GM12873 (cell line): ENCODE measurements around the gene CIDEA.

Source experiments
- TF ChIP-seq, protein P1 (sequence below): IDR thresholded peaks from 2 replicates; pipeline ENCODE4 v1.5.1; 2012; ENCODE audit warnings: low read depth, mild to moderate bottlenecking, moderate library complexity, low read length, control low read depth; ENCODE audit not compliant: insufficient read depth; ENCODE audit errors: missing control alignments

The CIDEA gene

DNA sequence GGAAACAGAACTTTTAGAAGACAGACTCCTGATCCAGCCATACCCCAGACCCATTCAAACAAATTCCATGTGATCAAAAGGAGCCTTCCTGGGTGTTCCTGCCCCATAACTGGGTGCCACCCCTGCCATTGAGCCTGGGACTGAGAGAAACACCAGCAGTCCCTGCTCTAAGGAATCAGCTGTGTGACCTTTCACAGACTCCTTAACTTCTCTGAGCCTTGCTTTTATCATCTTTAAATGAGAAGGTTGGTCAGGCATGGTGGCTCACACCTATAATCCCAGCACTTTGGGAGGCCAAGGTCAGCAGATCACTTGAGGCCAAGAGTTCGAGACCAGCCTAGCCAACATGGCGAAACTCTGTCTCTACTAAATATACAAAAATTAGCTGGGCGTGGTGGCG is 20.6 kb downstream of the CIDEA start:
- TF ChIP-seq, protein P1, sequence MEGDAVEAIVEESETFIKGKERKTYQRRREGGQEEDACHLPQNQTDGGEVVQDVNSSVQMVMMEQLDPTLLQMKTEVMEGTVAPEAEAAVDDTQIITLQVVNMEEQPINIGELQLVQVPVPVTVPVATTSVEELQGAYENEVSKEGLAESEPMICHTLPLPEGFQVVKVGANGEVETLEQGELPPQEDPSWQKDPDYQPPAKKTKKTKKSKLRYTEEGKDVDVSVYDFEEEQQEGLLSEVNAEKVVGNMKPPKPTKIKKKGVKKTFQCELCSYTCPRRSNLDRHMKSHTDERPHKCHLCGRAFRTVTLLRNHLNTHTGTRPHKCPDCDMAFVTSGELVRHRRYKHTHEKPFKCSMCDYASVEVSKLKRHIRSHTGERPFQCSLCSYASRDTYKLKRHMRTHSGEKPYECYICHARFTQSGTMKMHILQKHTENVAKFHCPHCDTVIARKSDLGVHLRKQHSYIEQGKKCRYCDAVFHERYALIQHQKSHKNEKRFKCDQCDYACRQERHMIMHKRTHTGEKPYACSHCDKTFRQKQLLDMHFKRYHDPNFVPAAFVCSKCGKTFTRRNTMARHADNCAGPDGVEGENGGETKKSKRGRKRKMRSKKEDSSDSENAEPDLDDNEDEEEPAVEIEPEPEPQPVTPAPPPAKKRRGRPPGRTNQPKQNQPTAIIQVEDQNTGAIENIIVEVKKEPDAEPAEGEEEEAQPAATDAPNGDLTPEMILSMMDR, result no peak

DNA sequence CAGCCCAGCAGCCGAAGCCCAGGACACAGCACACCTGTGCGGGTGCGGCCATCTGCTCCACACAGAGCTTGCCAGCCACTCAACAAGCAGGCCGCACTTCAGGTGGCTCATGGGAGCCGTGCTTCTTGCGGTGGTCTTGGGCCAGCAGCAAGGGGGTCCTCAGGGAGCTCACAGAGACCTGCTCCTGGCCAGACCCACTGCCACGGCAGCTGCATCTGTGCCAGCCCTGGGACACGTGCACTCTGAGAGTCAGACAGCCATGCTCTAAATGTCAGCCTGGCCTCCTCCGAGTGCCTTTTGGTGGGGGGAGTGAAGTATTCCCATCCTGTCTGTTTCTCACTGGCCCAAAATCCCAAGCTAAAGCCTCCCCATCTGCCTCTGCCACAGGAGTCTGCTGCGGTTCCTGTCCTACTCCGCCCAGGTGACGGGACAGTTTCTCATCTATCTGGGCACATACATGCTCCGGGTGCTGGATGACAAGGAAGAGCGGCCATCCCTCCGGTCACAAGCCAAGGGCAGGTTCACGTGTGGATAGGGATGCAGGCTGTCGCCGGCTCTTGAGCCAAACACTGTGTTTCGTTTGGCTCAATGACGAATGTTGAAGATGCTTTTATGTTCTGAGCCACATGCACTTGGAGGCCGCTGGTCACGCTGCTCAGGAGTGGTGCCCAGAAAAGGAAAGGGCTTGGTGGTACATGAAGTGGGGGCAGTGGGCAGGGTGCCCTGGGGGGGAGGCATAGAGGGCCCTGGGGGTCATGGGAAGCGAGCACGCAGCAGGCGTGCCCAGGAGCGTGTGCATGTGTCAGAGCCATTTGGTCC is 22.8 kb downstream of the CIDEA start:
- TF ChIP-seq, protein P1, result no peak

DNA sequence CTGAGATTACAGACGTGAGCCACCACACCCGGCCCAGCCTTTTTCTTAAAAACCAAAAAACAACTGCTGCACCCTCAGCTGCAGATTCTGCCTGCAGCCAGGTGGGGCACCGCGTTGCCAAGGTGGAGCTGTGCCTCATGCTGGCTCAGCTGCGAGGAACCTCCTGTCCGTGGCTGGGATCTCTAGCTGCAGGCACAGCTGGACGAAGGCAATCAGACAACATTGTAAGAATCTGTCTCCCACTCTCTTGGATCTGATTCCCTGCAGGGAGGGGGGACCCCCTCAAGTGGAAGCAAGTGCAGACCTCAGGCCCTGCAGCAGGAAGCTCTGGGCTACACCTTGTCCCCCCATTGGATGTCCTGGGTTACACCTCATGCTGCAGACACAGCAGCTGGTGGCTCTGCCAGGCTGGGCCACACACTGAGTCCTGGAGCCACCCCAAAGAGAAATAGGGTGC is 24.1 kb downstream of the CIDEA start:
- TF ChIP-seq, protein P1, result peak; percentile 41

DNA sequence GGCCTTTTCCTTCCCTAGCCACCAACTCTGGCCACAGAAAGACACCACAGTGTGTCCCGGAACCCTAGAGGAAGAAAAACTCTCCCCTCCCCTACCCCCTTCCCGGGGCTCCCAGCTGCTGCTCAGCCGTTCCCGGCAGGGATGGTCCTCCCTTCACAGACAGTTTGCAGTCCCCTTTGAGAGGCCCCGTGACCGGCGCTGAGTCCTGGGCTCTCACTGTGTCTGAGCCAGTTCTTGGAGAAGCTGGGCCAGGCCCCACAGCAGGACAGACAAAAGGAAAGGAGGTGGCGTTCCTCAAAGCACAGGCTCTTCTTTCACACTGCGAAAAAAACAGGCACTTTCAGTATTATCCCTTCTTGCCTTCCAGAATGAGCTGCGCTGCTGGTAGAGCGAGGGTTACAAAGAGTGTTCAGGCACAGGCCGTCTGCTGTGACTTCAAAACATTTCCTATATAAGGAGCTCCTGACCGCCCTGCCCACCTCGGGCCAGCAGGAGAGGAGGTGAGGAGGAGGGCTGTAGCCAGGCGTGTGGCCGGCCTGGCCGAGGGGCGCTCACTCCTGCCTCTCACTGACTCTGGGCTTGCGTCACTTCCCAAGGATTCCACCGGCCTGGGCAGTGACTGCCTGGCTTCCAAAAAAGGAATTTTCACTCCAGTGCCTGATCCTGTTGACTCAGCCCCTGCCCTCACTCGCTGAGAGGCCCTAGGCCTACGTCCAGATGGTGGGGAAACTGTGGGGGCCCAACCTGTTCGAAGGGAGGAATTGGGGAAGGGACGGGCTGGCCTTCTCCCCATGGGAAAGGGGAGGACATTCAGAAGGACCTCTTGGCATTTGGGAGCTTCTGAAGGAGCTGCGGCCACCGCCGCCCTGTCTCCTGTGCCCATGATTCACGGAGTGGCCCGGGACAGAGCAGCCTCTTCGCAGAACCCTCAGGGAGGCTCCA is 24.9 kb downstream of the CIDEA start:
- TF ChIP-seq, protein P1, result no peak

DNA sequence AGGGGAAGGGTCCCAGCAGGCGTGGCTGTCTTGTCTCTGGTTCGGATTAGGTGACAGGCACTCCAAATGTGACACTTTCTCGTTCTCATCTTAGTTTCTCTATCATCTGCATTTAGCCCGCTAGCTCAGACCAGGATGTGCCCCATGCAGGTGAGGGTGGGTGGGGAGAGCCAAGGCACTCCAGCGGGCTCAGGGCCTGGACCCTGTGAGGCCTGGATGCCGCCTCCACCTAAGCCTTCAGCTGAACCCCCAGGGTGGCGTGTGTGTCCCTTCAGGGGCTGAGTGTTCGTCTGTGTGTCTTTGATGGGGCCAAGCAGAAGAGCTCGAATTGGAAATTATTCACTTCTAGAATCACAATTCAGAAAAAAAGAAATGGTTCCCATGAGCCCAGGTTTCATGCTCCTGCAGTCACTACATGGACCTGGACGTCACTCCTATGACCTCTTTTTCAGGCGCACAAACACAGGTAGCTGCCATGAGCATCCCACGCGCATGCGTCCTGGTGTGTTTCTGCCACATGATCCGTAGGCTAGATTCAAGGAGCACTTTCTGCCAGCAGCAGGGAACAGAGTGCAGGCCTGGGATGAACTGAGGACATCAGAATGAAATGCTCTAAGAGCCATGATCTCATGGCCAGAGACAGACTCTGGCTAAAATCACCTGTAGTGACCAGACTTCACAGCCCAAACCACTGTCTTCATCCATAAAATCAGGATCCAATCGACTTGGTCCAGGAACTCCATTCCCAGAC is 25.8 kb downstream of the CIDEA start:
- TF ChIP-seq, protein P1, result no peak

DNA sequence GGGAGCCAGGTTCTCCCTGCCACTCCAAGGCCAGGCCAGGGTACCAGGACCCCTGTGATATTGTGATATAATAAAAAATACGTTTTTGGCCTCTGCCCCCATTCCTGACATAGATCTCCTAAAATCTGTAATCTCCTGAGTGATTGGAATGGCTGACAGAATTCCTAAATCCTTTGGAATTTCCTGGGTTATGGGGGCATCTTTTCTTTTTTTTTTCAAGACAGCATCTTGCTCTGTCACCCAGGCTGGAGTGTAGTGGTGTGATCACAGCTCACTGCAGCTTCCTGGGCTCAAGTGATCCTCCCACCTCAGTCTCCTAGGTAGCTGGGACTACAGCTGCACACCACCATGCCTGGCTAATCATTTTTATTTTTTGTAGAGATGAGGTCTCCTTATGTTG is 27.7 kb downstream of the CIDEA start:
- TF ChIP-seq, protein P1, result no peak

DNA sequence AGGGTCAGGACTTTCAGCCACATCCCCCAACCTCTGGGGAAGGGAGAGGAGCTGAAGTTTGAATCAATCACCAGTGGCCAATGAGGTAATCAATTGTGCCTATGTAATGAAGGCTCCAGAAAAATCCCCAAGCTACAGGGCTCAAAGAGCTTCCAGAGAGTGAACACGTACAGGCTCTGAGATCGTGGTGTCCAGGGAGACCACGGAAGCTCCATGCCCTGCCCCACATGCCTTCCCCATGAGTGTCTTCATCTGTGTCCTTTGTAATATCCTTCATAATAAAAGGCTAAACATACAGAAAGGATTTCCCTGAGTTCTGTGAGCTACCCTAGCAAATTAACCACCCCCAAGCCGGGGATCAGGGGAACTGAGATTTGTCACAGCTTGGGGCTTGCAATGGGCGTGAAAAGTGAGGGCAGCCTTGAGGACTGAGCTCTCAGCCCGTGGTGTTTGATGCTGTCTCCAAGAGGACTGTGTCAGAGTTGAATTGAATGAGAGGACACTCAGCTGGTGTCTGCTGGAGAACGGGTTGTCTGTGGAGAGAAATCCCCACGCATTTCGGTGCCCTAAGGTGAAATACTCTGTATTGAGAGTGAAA is 28.4 kb downstream of the CIDEA start:
- TF ChIP-seq, protein P1, result no peak
